Measurements from ENCODE around the gene TLE6.
"Not testable (repeated sequence)": the region's sequence is repeated elsewhere in the genome, so short reads cannot be mapped to it uniquely, and the experiment has no call there.

The TLE6 gene

GRCh38 chr19:2977001-2977745, at the start of gene TLE6:
TSS of gene TLE6 (plus strand) at chr19:2977564. CDS start at chr19:2978234, 670 bp downstream.
- H3K36me3 Mint-ChIP-seq = peaks cover 0 to 3% of the 10 kb centered on the region in 2 donors
- peaks cover 20 to 46% of the 10 kb centered on the region in 2 donors for H3K4me1 Mint-ChIP-seq
- DNase-seq = peak; percentile 95
- peak; percentile 99 for ATAC-seq (replicated peaks)
- H3K27ac Mint-ChIP-seq = peak within 1 kb of the TSS; percentile 93
- H3K27me3 Mint-ChIP-seq = peaks cover 6 to 12% of the 10 kb centered on the region in 2 donors
- no peaks in the 10 kb centered on the region for H3K9me3 Mint-ChIP-seq
- H3K4me3 Mint-ChIP-seq = peak within 1 kb of the TSS; percentile 99

- Mint-ChIP-seq H3K9me3 (peaks cover 15 to 16% of the 10 kb centered on the region in 2 donors), H3K4me3 (no peak overlapping the region), H3K27me3 (no peaks in the 10 kb centered on the region), H3K36me3 (peaks cover 65 to 70% of the 10 kb centered on the region in 2 donors), H3K4me1 (peaks cover 0 to 2% of the 10 kb centered on the region in 2 donors), H3K27ac (peak overlapping the region; percentile 56)
- DNase-seq (no peak), ATAC-seq (replicated peaks) (no peak)
Measured at GRCh38 chr19:2933490-2933910, 43.9 kb upstream of the TLE6 start.

GRCh38 chr19:2935863-2936262, 41.5 kb upstream of the TLE6 start:
- H3K27me3 Mint-ChIP-seq; H3K27ac Mint-ChIP-seq; DNase-seq; ATAC-seq (replicated peaks); H3K4me1 Mint-ChIP-seq; H3K4me3 Mint-ChIP-seq: not testable (repeated sequence)
- H3K36me3 Mint-ChIP-seq = peaks cover 57 to 68% of the 10 kb centered on the region in 2 donors
- peaks cover 11 to 12% of the 10 kb centered on the region in 2 donors for H3K9me3 Mint-ChIP-seq

GRCh38 chr19:2942928-2943640, 34.3 kb upstream of the TLE6 start:
- Mint-ChIP-seq H3K4me1 (peaks cover 12 to 38% of the 10 kb centered on the region in 2 donors), H3K36me3 (peaks cover 7 to 18% of the 10 kb centered on the region in 2 donors), H3K4me3 (peak overlapping the region; percentile 34 to 51), H3K27ac (no peak overlapping the region), H3K9me3 (no peaks in the 10 kb centered on the region), H3K27me3 (no peaks in the 10 kb centered on the region)
- DNase-seq (no peak), ATAC-seq (replicated peaks) (no peak)

GRCh38 chr19:2944403-2944774, 33.0 kb upstream of the TLE6 start:
- H3K27ac Mint-ChIP-seq = peak overlapping the region; percentile 100
- no peaks in the 10 kb centered on the region for H3K9me3 Mint-ChIP-seq
- peaks cover 6 to 15% of the 10 kb centered on the region in 2 donors for H3K36me3 Mint-ChIP-seq
- H3K4me3 Mint-ChIP-seq = peak overlapping the region; percentile 99 to 100
- H3K27me3 Mint-ChIP-seq = no peaks in the 10 kb centered on the region
- ATAC-seq (replicated peaks) = peak; percentile 19 to 20
- peaks cover 14 to 45% of the 10 kb centered on the region in 2 donors for H3K4me1 Mint-ChIP-seq
- no peak for DNase-seq

GRCh38 chr19:2944775-2945574, 32.4 kb upstream of the TLE6 start, which contains the start of gene ZNF77:
TSS of gene ZNF77 (minus strand) at chr19:2944971. CDS start at chr19:2944840, 131 bp downstream.
- Mint-ChIP-seq H3K9me3 (no peaks in the 10 kb centered on the region), H3K4me3 (peak within 1 kb of the TSS; percentile 99 to 100), H3K36me3 (peaks cover 6 to 14% of the 10 kb centered on the region in 2 donors)

GRCh38 chr19:2945575-2946184, 31.7 kb upstream of the TLE6 start:
- no peaks in the 10 kb centered on the region for H3K9me3 Mint-ChIP-seq

More at GRCh38 chr19:2944775-2945574, 32.4 kb upstream of the TLE6 start, which contains the start of gene ZNF77:
- Mint-ChIP-seq H3K27me3 (no peaks in the 10 kb centered on the region), H3K4me1 (peaks cover 14 to 49% of the 10 kb centered on the region in 2 donors), H3K27ac (peak within 1 kb of the TSS; percentile 100)
- ATAC-seq (replicated peaks) = peak; percentile 98
- DNase-seq = peak; percentile 99

GRCh38 chr19:2949939-2950285, 27.5 kb upstream of the TLE6 start:
- Mint-ChIP-seq H3K4me3 (peak overlapping the region; percentile 91 to 99), H3K36me3 (peaks cover 6 to 19% of the 10 kb centered on the region in 2 donors), H3K27ac (peak overlapping the region; percentile 100), H3K9me3 (no peaks in the 10 kb centered on the region), H3K4me1 (peaks cover 4 to 27% of the 10 kb centered on the region in 2 donors), H3K27me3 (no peaks in the 10 kb centered on the region)
- ATAC-seq (replicated peaks) = peak; percentile 36 to 37
- no peak for DNase-seq

More at GRCh38 chr19:2945575-2946184, 31.7 kb upstream of the TLE6 start:
- H3K27ac Mint-ChIP-seq = peak overlapping the region; percentile 100
- ATAC-seq (replicated peaks) = no peak
- no peaks in the 10 kb centered on the region for H3K27me3 Mint-ChIP-seq
- H3K4me3 Mint-ChIP-seq = peak overlapping the region; percentile 99 to 100
- peaks cover 6 to 19% of the 10 kb centered on the region in 2 donors for H3K36me3 Mint-ChIP-seq
- H3K4me1 Mint-ChIP-seq = peaks cover 14 to 49% of the 10 kb centered on the region in 2 donors
- DNase-seq = no peak

- Mint-ChIP-seq H3K4me3 (peak overlapping the region; percentile 91 to 99), H3K36me3 (peaks cover 4 to 19% of the 10 kb centered on the region in 2 donors), H3K27ac (peak overlapping the region; percentile 100), H3K9me3 (no peaks in the 10 kb centered on the region), H3K27me3 (no peaks in the 10 kb centered on the region), H3K4me1 (peaks cover 4 to 21% of the 10 kb centered on the region in 2 donors)
- DNase-seq (peak; percentile 99), ATAC-seq (replicated peaks) (peak; percentile 96 to 97)
Measured at GRCh38 chr19:2950286-2951124, 26.9 kb upstream of the TLE6 start.

GRCh38 chr19:2952953-2953481, 24.3 kb upstream of the TLE6 start:
- no peak overlapping the region for H3K4me3 Mint-ChIP-seq
- H3K27me3 Mint-ChIP-seq = no peaks in the 10 kb centered on the region
- peaks cover 2 to 12% of the 10 kb centered on the region in 2 donors for H3K4me1 Mint-ChIP-seq
- H3K36me3 Mint-ChIP-seq = peaks cover 2 to 10% of the 10 kb centered on the region in 2 donors
- ATAC-seq (replicated peaks) (no peak), DNase-seq (no peak)
- H3K27ac Mint-ChIP-seq = no peak overlapping the region
- no peaks in the 10 kb centered on the region for H3K9me3 Mint-ChIP-seq

GRCh38 chr19:2957160-2957559, 20.2 kb upstream of the TLE6 start:
- Mint-ChIP-seq H3K27ac (no peak overlapping the region), H3K4me1 (peaks cover 3 to 5% of the 10 kb centered on the region in 2 donors), H3K9me3 (no peaks in the 10 kb centered on the region), H3K36me3 (peaks cover 0 to 1% of the 10 kb centered on the region in 2 donors), H3K27me3 (peaks cover 0 to 6% of the 10 kb centered on the region in 2 donors), H3K4me3 (no peak overlapping the region)
- no peak for DNase-seq
- ATAC-seq (replicated peaks) = no peak

GRCh38 chr19:2960120-2960519, 17.2 kb upstream of the TLE6 start:
- Mint-ChIP-seq H3K4me3 (no peak overlapping the region), H3K9me3 (no peaks in the 10 kb centered on the region), H3K27ac (no peak overlapping the region), H3K4me1 (peaks cover 4 to 14% of the 10 kb centered on the region in 2 donors), H3K27me3 (peaks cover 0 to 6% of the 10 kb centered on the region in 2 donors), H3K36me3 (peaks cover 0 to 1% of the 10 kb centered on the region in 2 donors)
- no peak for DNase-seq
- no peak for ATAC-seq (replicated peaks)
